ENCODE results near the gene PRPH. TPM values are rescaled to one million over a fixed set of nuclear protein-coding genes. Genes with fewer than 3 reads are reported as not detected.

The PRPH gene
- total and polyA plus RNA-seq, 2 of the 8 experiments (the other 6 are each of a cell fraction or from before 2014, with no cell fraction given): 0.79 to 1.4 TPM

- Histone ChIP-seq H3K27me3 (replicated peaks in 1 of 4; ENCODE audit: control insufficient read depth in 3 of 4, extremely low read depth in 1 of 4, insufficient read depth in 3 of 4, low read length in 3 of 4) (peaks cover 42 to 59% (median 57%) of the 10 kb centered on the region in 4 experiments), H3K23me2 (ENCODE audit: low read depth, low read length) (peaks cover 11% of the 10 kb centered on the region; the same call in 1 of the 2 replicates), H2BK12ac (ENCODE audit: low read depth, low read length) (no peak overlapping the region), H2AK5ac (ENCODE audit: low read depth, low read length) (no peak overlapping the region), H3K4me3 (ENCODE audit: extremely low read depth in 1 of 4, insufficient read depth in 2 of 4, low read depth in 3 of 4, low read length in 4 of 4) (peak overlapping the region in 1 of 4 experiments; percentile 39; a peak in 2 of 8 replicates), H3K4me2 (ENCODE audit: insufficient read depth in 1 of 2, low read depth in 2 of 2, low read length in 2 of 2) (peak overlapping the region; percentile 62 to 65; a peak in 2 of 4 replicates), H3K79me1 (ENCODE audit: low read depth, low read length) (no peaks in the 10 kb centered on the region), H2BK15ac (ENCODE audit: low read length) (no peak overlapping the region; the same call in 1 of the 2 replicates), H3K9ac (replicated peaks in 1 of 4; ENCODE audit: extremely low read depth in 1 of 4, low read depth in 3 of 4, low read length in 3 of 4) (no peak overlapping the region), H2BK120ac (replicated peaks; ENCODE audit: low read depth, low read length) (no peak overlapping the region), H3K27ac (ENCODE audit: low read depth, low read length) (no peak overlapping the region), H3K56ac (replicated peaks; ENCODE audit: insufficient read length, low read depth, low read length) (no peak overlapping the region), H3K36me3 (ENCODE audit: control insufficient read depth in 2 of 4, insufficient read depth in 4 of 4, low read length in 3 of 4) (no peaks in the 10 kb centered on the region), H2BK5ac (ENCODE audit: low read depth, low read length) (no peak overlapping the region), H3K23ac (ENCODE audit: insufficient read length) (no peak overlapping the region), H3K9me3 (ENCODE audit: insufficient read depth in 2 of 2, low read depth in 1 of 2, low read length in 1 of 2) (no peaks in the 10 kb centered on the region), H3K4me1 (replicated peaks in 1 of 4; ENCODE audit: control insufficient read depth in 3 of 4, insufficient read depth in 4 of 4, low read length in 3 of 4) (peaks cover 0 to 36% (median 17%) of the 10 kb centered on the region in 4 experiments; a peak in 6 of 7 replicates), H3K14ac (ENCODE audit: insufficient read length) (no peak overlapping the region), H4K20me1 (replicated peaks in 1 of 2; ENCODE audit: control insufficient read depth in 1 of 2, insufficient read depth in 2 of 2, low read length in 2 of 2) (peaks cover 2 to 15% of the 10 kb centered on the region in 2 experiments), H4K5ac (ENCODE audit: insufficient read length, low read depth, low read length) (no peak overlapping the region), H3K18ac (ENCODE audit: extremely low read depth, low read length) (no peak overlapping the region; the same call in 1 of the 2 replicates), H3K79me2 (ENCODE audit: control insufficient read depth in 1 of 2, insufficient read depth in 2 of 2, low read length in 2 of 2) (no peaks in the 10 kb centered on the region), H4K8ac (ENCODE audit: extremely low read depth, insufficient read depth, low read length) (no peak overlapping the region), H2AFZ (ENCODE audit: low read length) (no peak overlapping the region), H3K4ac (replicated peaks; ENCODE audit: insufficient read length, low read depth, low read length) (no peak overlapping the region), H2BK20ac (ENCODE audit: low read length) (no peak overlapping the region), H4K91ac (replicated peaks; ENCODE audit: insufficient read length, low read length) (no peak overlapping the region)
- FAIRE-seq: no peak
- ChIA-PET POLR2A (ENCODE audit: partially characterized antibody) (interaction anchor here (1.1 to 5.0 kb wide), 7 partner anchors 18 to 54 kb away, joined by 3 to 48 read pairs (median 7); partner anchors contain the start of genes C1QL4, DNAJC22 and TUBA1C), CTCF (ENCODE audit: partially characterized antibody) (interaction anchor here (1.1 to 14.4 kb wide), 12 partner anchors 10 to 298 kb away, joined by 3 to 276 read pairs (median 32); partner anchors contain the start of genes C1QL4, DNAJC22 and TROAP)
- WGBS, 2 experiments (ENCODE audit: extremely low coverage in 1 of 2, insufficient coverage in 1 of 2, insufficient read length in 1 of 2, insufficient replicate concordance in 2 of 2, low coverage in 1 of 2, low lambda C conversion rate in 2 of 2, missing lambda C conversion rate in 1 of 2): 64% methylated on average over 7 of the region's 7 CpGs; no CpG with 5 or more reads in 1 of the 2 experiments
- no peak for DNase-seq (ENCODE audit: low read depth in 1 of 2, low spot score in 2 of 2)
- TF ChIP-seq SP2 (IDR thresholded peaks at IDR 0.05; ENCODE audit: low read length): no peak
- no peak for TF ChIP-seq CREB1 (IDR thresholded peaks at IDR 0.05)
- no peak for TF ChIP-seq BRCA1 (IDR thresholded peaks at IDR 0.05; ENCODE audit: low read depth, low read length)
- no peak for TF ChIP-seq RBBP5 (IDR thresholded peaks at IDR 0.05; ENCODE audit: borderline replicate concordance, low read depth, low read length)
- no peak for TF ChIP-seq POLR2AphosphoS5 (IDR thresholded peaks at IDR 0.05; ENCODE audit: low read depth, low read length)
- TF ChIP-seq ASH2L (IDR thresholded peaks at IDR 0.05; ENCODE audit: low read length): no peak
- TF ChIP-seq TAF7 (optimal IDR thresholded peaks at IDR 0.05; ENCODE audit: borderline replicate concordance, low read depth, low read length): no peak
- TF ChIP-seq SRF (IDR thresholded peaks at IDR 0.05; ENCODE audit: low read depth, low read length): no peak
- TF ChIP-seq NANOG (IDR thresholded peaks at IDR 0.05; ENCODE audit: insufficient read depth, low read depth, low read length, poor library complexity, severe bottlenecking): no peak
Measured at GRCh38 chr12:49292729-49293055, 2.3 kb upstream of the PRPH start.

All from H1 (cell line).